Erythroblast (primary cell): ENCODE measurements around the gene SLCO2A1.

Experiments used
- GATA1 ChIP-seq: IDR thresholded peaks from 2 replicates; pipeline ENCODE4 v1.6.1; 2011; ENCODE audit warnings: low read depth, mild to moderate bottlenecking, control low read depth, low read length, moderate library complexity
- POLR2A ChIP-seq: IDR thresholded peaks from 2 replicates; pipeline ENCODE4 v1.6.1; 2011; ENCODE audit warnings: mild to moderate bottlenecking, low read length

- TF ChIP-seq POLR2A (no peak), GATA1 (no peak)
Measured at GRCh38 chr3:133996251-133996661, 33.5 kb downstream of the SLCO2A1 start.
